Neural progenitor cell (in vitro differentiated cells): ENCODE data around the gene GNL2.

Experiments used
- CTCF ChIP-seq: fragments of 200-600 bp; sonication (generic); IDR thresholded peaks from 2 replicates; pipeline ENCODE4 v1.5.1; 2017; ENCODE audit warnings: antibody characterized with exemption, mild to moderate bottlenecking
- EZH2 ChIP-seq: fragments of 200-600 bp; sonication (generic); IDR thresholded peaks from 2 replicates; pipeline ENCODE4 v1.6.1; 2017; ENCODE audit warnings: antibody characterized with exemption, mild to moderate bottlenecking, moderate library complexity

- no peak for TF ChIP-seq CTCF
- no peak for TF ChIP-seq EZH2
Measured at GRCh38 chr1:37588939-37589338, 6.8 kb downstream of the GNL2 start.
